GM10248 (cell line): Measurements from ENCODE around the gene SLC35B4.

ENCODE experiments used
- CTCF ChIA-PET: fragments of 300-600 bp; sonication (Branson Sonifier 250); formaldehyde crosslinking; extraction: SDS; loops from one replicate; lab custom pipeline; 2021; ENCODE audit warnings: antibody characterized with exemption; lab: Yijun Ruan, JAX
- POLR2A ChIA-PET: fragments of 350-650 bp; sonication (Branson Sonifier 250); formaldehyde crosslinking; extraction: SDS; loops from one replicate; lab custom pipeline; 2020; ENCODE audit warnings: antibody characterized with exemption; lab: Yijun Ruan, JAX
- DNase-seq: peaks from one replicate; pipeline ENCODE4 v3.0.0; 2012; ENCODE audit errors: extremely low spot score
- CTCF ChIP-seq: IDR thresholded peaks from 2 replicates; pipeline ENCODE4 v1.5.1; 2012; ENCODE audit warnings: mild to moderate bottlenecking, low read depth; ENCODE audit errors: extremely low read depth, missing control alignments, control extremely low read depth

SLC35B4 gene

DNA sequence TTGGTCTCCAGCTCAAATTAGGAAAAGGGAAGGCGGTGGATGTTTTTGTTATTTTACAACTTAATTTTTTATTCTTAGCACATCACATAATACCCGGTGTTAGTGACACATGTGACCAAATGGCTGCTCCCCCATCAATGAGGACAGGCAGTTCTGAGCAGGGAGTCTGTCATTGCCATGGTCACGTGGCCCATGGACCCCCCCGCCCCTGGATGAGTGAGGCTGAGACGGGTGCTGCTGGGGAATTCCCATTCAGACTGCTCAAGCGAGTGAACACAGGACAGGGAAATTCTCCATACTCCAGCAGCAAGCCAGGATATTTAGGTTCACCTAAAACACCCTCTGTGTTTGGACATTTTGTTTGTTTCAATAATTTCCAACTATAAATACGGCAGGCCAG is 34.7 kb upstream of the SLC35B4 start:
- POLR2A ChIA-PET = no interaction called here
- no peak for TF ChIP-seq CTCF
- no peak for DNase-seq
- CTCF ChIA-PET = no interaction called here

GRCh38 chr7:134350709-134351108 is 34.0 kb upstream of the SLC35B4 start:
- no peak for TF ChIP-seq CTCF
- ChIA-PET POLR2A (no interaction called here), CTCF (interaction anchor here (1.1 kb wide), 1 partner anchor 7 kb away, joined by 3 read pairs; no protein-coding TSS in a partner anchor)
- no peak for DNase-seq

- DNase-seq = no peak
- ChIA-PET POLR2A (interaction anchor here (0.7 kb wide), 1 partner anchor 16 kb away, joined by 7 read pairs; no protein-coding TSS in a partner anchor), CTCF (interaction anchor here (1.2 kb wide), 1 partner anchor 10 kb away, joined by 6 read pairs; no protein-coding TSS in a partner anchor)
- TF ChIP-seq CTCF = no peak
Measured at GRCh38 chr7:134347567-134347966, 30.8 kb upstream of the SLC35B4 start.

- POLR2A ChIA-PET = no interaction called here
- CTCF ChIA-PET = interaction anchor here (1.2 to 1.7 kb wide), 2 partner anchors 11 to 14 kb away, joined by 4 to 7 read pairs; no protein-coding TSS in a partner anchor
- no peak for TF ChIP-seq CTCF
- no peak for DNase-seq
Measured at GRCh38 chr7:134343796-134344195, 27.1 kb upstream of the SLC35B4 start.

GRCh38 chr7:134343136-134343535 is 26.4 kb upstream of the SLC35B4 start:
- no peak for DNase-seq
- TF ChIP-seq CTCF = no peak
- ChIA-PET POLR2A (no interaction called here), CTCF (interaction anchor here (1.7 kb wide), 1 partner anchor 15 kb away, joined by 7 read pairs; no protein-coding TSS in a partner anchor)

DNA sequence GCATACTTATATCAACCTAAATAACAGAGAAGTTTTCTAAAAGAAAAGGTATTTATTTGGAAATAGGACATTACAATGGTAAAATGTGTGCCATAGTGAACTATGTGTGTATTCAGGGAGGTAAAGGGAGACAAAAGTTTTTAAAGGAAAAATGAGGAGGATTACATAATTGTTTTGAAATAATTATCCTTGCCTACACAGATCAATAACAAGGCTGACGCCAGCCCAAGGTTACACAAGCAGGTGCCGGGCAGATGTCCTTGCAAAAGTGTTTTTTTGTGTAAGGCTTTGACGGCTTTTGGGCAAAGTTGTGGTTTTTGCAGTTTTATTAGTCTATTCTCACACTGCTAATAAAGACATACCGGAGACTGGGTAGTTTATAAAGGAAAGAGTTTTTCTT is 22.7 kb upstream of the SLC35B4 start:
- no peak for TF ChIP-seq CTCF
- POLR2A ChIA-PET = no interaction called here
- CTCF ChIA-PET = no interaction called here
- no peak for DNase-seq
